H9 (cell line): ENCODE data around the gene LILRA6. TPM values are rescaled to one million over a fixed set of nuclear protein-coding genes. Genes with fewer than 3 reads are reported as not detected.

Experiments used
- DNase-seq: peaks from one replicate; pipeline ENCODE4 v3.0.0-alpha.2; 2017
- H2AFZ ChIP-seq: one replicate; pipeline ENCODE4 v1.6.1; 2013; ENCODE audit warnings: mild to moderate bottlenecking, low read length, control low read depth, moderate library complexity
- H2AK5ac ChIP-seq: 2 replicates; pipeline ENCODE4 v1.6.1; 2013; ENCODE audit warnings: low read length, control low read depth, mixed read lengths; ENCODE audit not compliant: insufficient read length
- H2BK120ac ChIP-seq: one replicate; pipeline ENCODE4 v1.6.1; 2013; ENCODE audit warnings: low read depth, mild to moderate bottlenecking, low read length, control low read depth, inconsistent platforms; ENCODE audit not compliant: poor library complexity, severe bottlenecking
- H2BK12ac ChIP-seq: 2 replicates; pipeline ENCODE4 v1.6.1; 2013; ENCODE audit warnings: low read length, control low read depth, mixed read lengths, low read depth; ENCODE audit not compliant: insufficient read length
- H2BK15ac ChIP-seq: 2 replicates; pipeline ENCODE4 v1.6.1; 2013; ENCODE audit warnings: low read depth, low read length, control low read depth
- H2BK20ac ChIP-seq: one replicate; pipeline ENCODE4 v1.6.1; 2013; ENCODE audit warnings: low read depth, mild to moderate bottlenecking, low read length, control low read depth, inconsistent platforms; ENCODE audit not compliant: poor library complexity, severe bottlenecking
- H2BK5ac ChIP-seq: 2 replicates; pipeline ENCODE4 v1.6.1; 2013; ENCODE audit warnings: low read length, control low read depth, mixed read lengths; ENCODE audit not compliant: insufficient read length
- H3K14ac ChIP-seq: 2 replicates; pipeline ENCODE4 v1.6.1; 2013; ENCODE audit warnings: low read length, control low read depth; ENCODE audit not compliant: insufficient read depth
- H3K18ac ChIP-seq: 2 replicates; pipeline ENCODE4 v1.6.1; 2013; ENCODE audit warnings: low read depth, mild to moderate bottlenecking, mixed read lengths, low read length, control low read depth; ENCODE audit not compliant: insufficient read length
- H3K23ac ChIP-seq: 2 replicates; pipeline ENCODE4 v1.6.1; 2013; ENCODE audit warnings: low read length, control low read depth, mixed read lengths, low read depth; ENCODE audit not compliant: insufficient read length
- H3K23me2 ChIP-seq: 2 replicates; pipeline ENCODE4 v1.6.1; 2013; ENCODE audit warnings: low read depth, mild to moderate bottlenecking, mixed read lengths, low read length, control low read depth; ENCODE audit not compliant: insufficient read length, poor library complexity, severe bottlenecking
- H3K27ac ChIP-seq: 2 replicates; pipeline ENCODE4 v1.5.1; 2013; ENCODE audit warnings: low read length, control low read depth, mixed read lengths, low read depth; ENCODE audit not compliant: insufficient read length
- H3K27me3 ChIP-seq: 2 replicates; pipeline ENCODE4 v1.6.1; 2013; ENCODE audit warnings: low read length, control low read depth, inconsistent platforms; ENCODE audit not compliant: insufficient read depth
- H3K4ac ChIP-seq: 2 replicates; pipeline ENCODE4 v1.6.1; 2013; ENCODE audit warnings: low read depth, mild to moderate bottlenecking, control low read depth, inconsistent platforms, low read length, moderate library complexity
- H3K4me1 ChIP-seq: 2 replicates; pipeline ENCODE4 v1.6.1; 2013; ENCODE audit warnings: low read length, control low read depth, inconsistent platforms; ENCODE audit not compliant: insufficient read depth
- H3K4me2 ChIP-seq: 2 replicates; pipeline ENCODE4 v1.6.1; 2013; ENCODE audit warnings: low read length, control low read depth, mixed read lengths; ENCODE audit not compliant: insufficient read length, insufficient read depth
- H3K56ac ChIP-seq: 2 replicates; pipeline ENCODE4 v1.6.1; 2013; ENCODE audit warnings: low read depth, mild to moderate bottlenecking, mixed read lengths, low read length, control low read depth; ENCODE audit not compliant: insufficient read length
- H3K79me1 ChIP-seq: 2 replicates; pipeline ENCODE4 v1.6.1; 2013; ENCODE audit warnings: low read depth, mild to moderate bottlenecking, moderate library complexity, low read length, control low read depth, inconsistent platforms; ENCODE audit not compliant: insufficient read depth, poor library complexity, severe bottlenecking
- H3K79me2 ChIP-seq: 2 replicates; pipeline ENCODE4 v1.6.1; 2013; ENCODE audit warnings: low read length, control low read depth, inconsistent platforms; ENCODE audit not compliant: insufficient read depth
- H3K9ac ChIP-seq: 2 replicates; pipeline ENCODE4 v1.6.1; 2013; ENCODE audit warnings: low read length, control low read depth, mixed read lengths; ENCODE audit not compliant: insufficient read length; ENCODE audit errors: extremely low read depth
- H3K9me3 ChIP-seq: one replicate; pipeline ENCODE4 v1.6.1; 2013; ENCODE audit warnings: low read depth, low read length, inconsistent platforms; ENCODE audit not compliant: control insufficient read depth
- H3T11ph ChIP-seq: one replicate; pipeline ENCODE4 v1.6.1; 2013; ENCODE audit warnings: mild to moderate bottlenecking, low read length, control low read depth, inconsistent platforms
- H4K20me1 ChIP-seq: one replicate; pipeline ENCODE4 v1.6.1; 2013; ENCODE audit not compliant: control insufficient read depth, insufficient read length, insufficient read depth
- H4K5ac ChIP-seq: 2 replicates; pipeline ENCODE4 v1.6.1; 2013; ENCODE audit warnings: low read depth, mild to moderate bottlenecking, mixed read lengths, low read length, control low read depth; ENCODE audit not compliant: insufficient read length
- H4K8ac ChIP-seq: replicated peaks from 2 replicates; pipeline ENCODE4 v1.6.1; 2013; ENCODE audit warnings: low read length, control low read depth, mixed read lengths, low read depth; ENCODE audit not compliant: insufficient read length
- H4K91ac ChIP-seq: 2 replicates; pipeline ENCODE4 v1.6.1; 2013; ENCODE audit warnings: low read depth, mild to moderate bottlenecking, moderate library complexity, mixed read lengths, low read length, control low read depth; ENCODE audit not compliant: insufficient read length
- H3K27ac Mint-ChIP-seq, 3 experiments: 2 replicates in 2 of 3; 3 replicates in 1 of 3; pipeline ENCODE4 v1.8.0; 2020 to 2021; ENCODE audit warnings: mixed read lengths in 3 of 3, mild to moderate bottlenecking in 1 of 3, moderate library complexity in 1 of 3
- H3K27me3 Mint-ChIP-seq: 2 replicates; pipeline ENCODE4 v1.8.0; 2021; ENCODE audit warnings: low read depth, mild to moderate bottlenecking, moderate library complexity, mixed read lengths
- H3K36me3 Mint-ChIP-seq, 3 experiments: 2 replicates in 2 of 3; 3 replicates in 1 of 3; pipeline ENCODE4 v1.8.0; 2020 to 2021; ENCODE audit warnings: low read depth in 3 of 3, mixed read lengths in 3 of 3; ENCODE audit not compliant: insufficient read depth in 1 of 3
- H3K4me1 Mint-ChIP-seq, 2 experiments: 2 replicates each; pipeline ENCODE4 v1.8.0; 2020; ENCODE audit warnings: mixed read lengths in 2 of 2
- H3K4me3 Mint-ChIP-seq, 2 experiments: 2 replicates in 1 of 2; 3 replicates in 1 of 2; pipeline ENCODE4 v1.8.0; 2020 to 2021; ENCODE audit warnings: mild to moderate bottlenecking in 2 of 2, mixed read lengths in 2 of 2, moderate library complexity in 1 of 2
- H3K9me3 Mint-ChIP-seq, 2 experiments: 2 replicates in 1 of 2; 3 replicates in 1 of 2; pipeline ENCODE4 v1.8.0; 2020; ENCODE audit warnings: mild to moderate bottlenecking in 2 of 2, mixed read lengths in 2 of 2, moderate library complexity in 1 of 2
- WGBS: extraction: QIAGEN DNeasy Blood & Tissue Kit; methylation state at CpG from one replicate; pipeline ENCODE4 v1.1.7; 2013; ENCODE audit warnings: missing lambda C conversion rate, low lambda C conversion rate, mixed read lengths; ENCODE audit not compliant: insufficient read length; ENCODE audit errors: extremely low coverage; 5-methylcytosine and 5-hydroxymethylcytosine counted together
- total RNA-seq: library from RNA; stranded (reverse); gene quantifications from 2 replicates; pipeline ENCODE4 v1.2.1, GENCODE V29; 2021
- TF ChIP-seq, protein P1 (sequence below): fragments of 200-600 bp; sonication (generic); conservative IDR thresholded peaks from 3 replicates; pipeline ENCODE4 v1.8.0; 2021; ENCODE audit warnings: antibody characterized with exemption, mild to moderate bottlenecking

The LILRA6 gene
- total RNA-seq, 1 experiment from 2014 or later: not detected

DNA sequence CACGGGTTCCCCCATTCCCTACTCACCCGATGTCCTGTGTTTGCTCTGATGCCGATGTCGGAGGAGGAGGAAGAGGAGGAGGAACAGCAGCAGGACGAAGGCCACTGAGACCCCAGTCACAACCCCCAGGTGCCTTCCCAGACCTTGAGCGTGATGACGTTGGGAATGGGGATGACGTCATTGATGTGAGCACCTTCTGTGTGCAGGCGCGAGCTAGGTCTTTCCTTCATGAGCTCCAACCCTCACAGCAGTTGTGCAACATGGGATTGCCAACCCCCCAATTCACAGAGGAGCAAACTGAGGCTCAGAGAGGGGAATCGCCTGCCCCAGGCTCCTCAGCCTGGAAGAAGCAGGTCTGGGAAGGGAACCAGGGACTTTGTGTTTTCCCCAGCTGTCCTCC is 10.3 kb upstream of the LILRA6 start:
- Histone ChIP-seq H3K79me1 (no peaks in the 10 kb centered on the region), H3K27ac (no peak overlapping the region), H3K9ac (no peak overlapping the region), H3K23ac (no peak overlapping the region), H3K27me3 (no peaks in the 10 kb centered on the region), H2BK15ac (no peak overlapping the region), H2AFZ (no peak overlapping the region), H3T11ph (no peak overlapping the region), H3K56ac (no peak overlapping the region), H3K79me2 (no peaks in the 10 kb centered on the region), H3K18ac (no peak overlapping the region), H2BK12ac (no peak overlapping the region), H2BK20ac (no peak overlapping the region), H2BK5ac (no peak overlapping the region), H3K4ac (no peak overlapping the region), H3K4me1 (no peaks in the 10 kb centered on the region), H2AK5ac (no peak overlapping the region), H3K23me2 (no peaks in the 10 kb centered on the region), H3K9me3 (no peaks in the 10 kb centered on the region), H4K8ac (no peak overlapping the region), H4K20me1 (no peaks in the 10 kb centered on the region), H4K5ac (no peak overlapping the region), H3K14ac (no peak overlapping the region), H2BK120ac (no peak overlapping the region), H3K4me2 (no peak overlapping the region), H4K91ac (no peak overlapping the region)
- no peaks in the 10 kb centered on the region for H3K36me3 Mint-ChIP-seq
- WGBS: no CpG with 5 or more reads among the region's 11 CpGs
- peaks cover 43% of the 10 kb centered on the region for H3K27me3 Mint-ChIP-seq
- TF ChIP-seq, protein P1, sequence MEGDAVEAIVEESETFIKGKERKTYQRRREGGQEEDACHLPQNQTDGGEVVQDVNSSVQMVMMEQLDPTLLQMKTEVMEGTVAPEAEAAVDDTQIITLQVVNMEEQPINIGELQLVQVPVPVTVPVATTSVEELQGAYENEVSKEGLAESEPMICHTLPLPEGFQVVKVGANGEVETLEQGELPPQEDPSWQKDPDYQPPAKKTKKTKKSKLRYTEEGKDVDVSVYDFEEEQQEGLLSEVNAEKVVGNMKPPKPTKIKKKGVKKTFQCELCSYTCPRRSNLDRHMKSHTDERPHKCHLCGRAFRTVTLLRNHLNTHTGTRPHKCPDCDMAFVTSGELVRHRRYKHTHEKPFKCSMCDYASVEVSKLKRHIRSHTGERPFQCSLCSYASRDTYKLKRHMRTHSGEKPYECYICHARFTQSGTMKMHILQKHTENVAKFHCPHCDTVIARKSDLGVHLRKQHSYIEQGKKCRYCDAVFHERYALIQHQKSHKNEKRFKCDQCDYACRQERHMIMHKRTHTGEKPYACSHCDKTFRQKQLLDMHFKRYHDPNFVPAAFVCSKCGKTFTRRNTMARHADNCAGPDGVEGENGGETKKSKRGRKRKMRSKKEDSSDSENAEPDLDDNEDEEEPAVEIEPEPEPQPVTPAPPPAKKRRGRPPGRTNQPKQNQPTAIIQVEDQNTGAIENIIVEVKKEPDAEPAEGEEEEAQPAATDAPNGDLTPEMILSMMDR: no peak
- H3K4me3 Mint-ChIP-seq: no peak overlapping the region; a peak in 1 of 5 replicates
- H3K9me3 Mint-ChIP-seq: peaks cover 0 to 30% of the 10 kb centered on the region in 2 experiments; a peak in 2 of 5 replicates
- no peak for DNase-seq
- no peak overlapping the region for H3K27ac Mint-ChIP-seq
- H3K4me1 Mint-ChIP-seq: peaks cover 3 to 6% of the 10 kb centered on the region in 2 experiments; a peak in 3 of 4 replicates
